Hematopoietic multipotent progenitor cell treated with erythropoietin and hydrocortisone succinate and interleukin-3 and kit ligand, for 17 days (in vitro differentiated cells): ENCODE data around the gene CSK.

Experiments used
- DNase-seq: peaks from one replicate; pipeline ENCODE4 v3.0.0-alpha.2; 2015; ENCODE audit warnings: low spot score

The CSK gene

GRCh38 chr15:74801311-74801997 is 19.6 kb downstream of the CSK start:
- no peak for DNase-seq

GRCh38 chr15:74802290-74802689 is 20.4 kb downstream of the CSK start:
- DNase-seq, result no peak

- DNase-seq, result no peak
Observed at GRCh38 chr15:74802862-74803447, 21.1 kb downstream of the CSK start.

- DNase-seq, result no peak
Observed at GRCh38 chr15:74804935-74805334, 23.1 kb downstream of the CSK start.

- DNase-seq, result no peak
Observed at GRCh38 chr15:74807282-74807681, 25.4 kb downstream of the CSK start.

- DNase-seq, result no peak
Observed at GRCh38 chr15:74808078-74808839, 26.4 kb downstream of the CSK start.

GRCh38 chr15:74808840-74809229 is 27.0 kb downstream of the CSK start:
- no peak for DNase-seq

- DNase-seq, result no peak
Observed at GRCh38 chr15:74809242-74809641, 27.4 kb downstream of the CSK start.

GRCh38 chr15:74809956-74810355 is 28.1 kb downstream of the CSK start:
- DNase-seq, result no peak

GRCh38 chr15:74812533-74812932 is 30.7 kb downstream of the CSK start, which contains the start of gene LMAN1L:
LMAN1L (plus strand) TSS chr15:74812835; CDS start chr15:74812855, 20 bp downstream.
- no peak for DNase-seq

- DNase-seq, result no peak
Observed at GRCh38 chr15:74815121-74815934, 33.4 kb downstream of the CSK start.

- no peak for DNase-seq
Observed at GRCh38 chr15:74815961-74816360, 34.1 kb downstream of the CSK start.

- no peak for DNase-seq
Observed at GRCh38 chr15:74816624-74817369, 34.9 kb downstream of the CSK start.

GRCh38 chr15:74817370-74817737 is 35.5 kb downstream of the CSK start:
- no peak for DNase-seq

GRCh38 chr15:74820056-74820455 is 38.2 kb downstream of the CSK start:
- DNase-seq, result no peak

- no peak for DNase-seq
Observed at GRCh38 chr15:74821091-74821789, 39.4 kb downstream of the CSK start.

- no peak for DNase-seq
Observed at GRCh38 chr15:74821790-74822158, 39.9 kb downstream of the CSK start.

GRCh38 chr15:74822233-74822632 is 40.4 kb downstream of the CSK start:
- no peak for DNase-seq

- no peak for DNase-seq
Observed at GRCh38 chr15:74823324-74823723, 41.4 kb downstream of the CSK start.

GRCh38 chr15:74824976-74825375 is 43.1 kb downstream of the CSK start:
- DNase-seq, result no peak

GRCh38 chr15:74825866-74826265 is 44.0 kb downstream of the CSK start:
- no peak for DNase-seq
